T-helper 2 cell (primary cell): ENCODE measurements around the gene CARMIL1.

Experiments used
- DNase-seq, 5 experiments: peaks; one replicate each; pipeline versions ENCODE4 v3.0.0 to v3.0.0-alpha.2; 2012 to 2022

CARMIL1 gene

DNA sequence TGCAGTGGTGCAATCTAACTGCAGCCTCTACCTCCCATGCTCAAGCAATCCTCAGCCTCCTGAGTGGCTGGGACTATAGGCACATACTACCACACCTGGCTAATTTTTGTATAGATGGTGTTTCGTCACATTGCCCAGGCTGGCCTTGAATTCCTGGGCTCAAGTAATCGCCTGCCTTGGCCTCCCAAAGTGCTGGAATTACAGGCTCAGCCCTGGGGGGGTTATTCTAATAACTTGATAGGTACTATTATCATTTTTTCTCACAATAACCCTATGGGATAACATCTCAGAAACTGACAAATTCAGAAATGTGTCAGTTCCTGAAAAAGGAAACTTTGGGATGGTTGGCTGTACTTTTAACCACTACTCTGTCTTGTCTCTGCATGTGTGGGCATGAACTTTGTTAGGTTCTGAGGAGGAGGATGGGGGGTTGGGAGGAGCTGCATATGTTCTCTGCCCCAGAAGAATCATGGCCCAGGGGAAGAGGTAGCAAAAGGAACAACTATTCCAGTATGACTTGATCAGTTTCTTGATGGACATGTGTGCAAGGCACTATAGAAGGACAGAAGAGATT lies 169.9 kb downstream of the CARMIL1 start:
- DNase-seq = no peak

DNA sequence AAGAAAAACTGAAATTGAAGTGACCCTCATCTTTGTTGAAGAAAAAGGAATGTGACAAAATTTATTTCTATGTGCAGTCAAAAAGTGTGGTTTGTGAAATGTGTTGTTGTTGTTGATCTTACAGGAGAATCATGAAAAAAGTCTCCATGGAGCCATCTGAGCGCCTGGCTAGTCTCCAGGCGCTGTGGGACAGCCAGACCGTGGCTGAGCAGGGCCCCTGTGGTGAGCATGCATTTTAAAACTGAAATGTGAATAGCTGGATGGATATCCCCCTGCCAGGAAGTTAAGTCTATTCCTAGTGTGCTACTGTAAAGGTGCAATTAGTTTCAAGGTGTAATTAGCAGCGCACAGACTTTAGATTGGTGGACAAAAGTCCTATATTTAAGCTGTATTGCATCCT lies 170.6 kb downstream of the CARMIL1 start:
- DNase-seq = no peak

DNA sequence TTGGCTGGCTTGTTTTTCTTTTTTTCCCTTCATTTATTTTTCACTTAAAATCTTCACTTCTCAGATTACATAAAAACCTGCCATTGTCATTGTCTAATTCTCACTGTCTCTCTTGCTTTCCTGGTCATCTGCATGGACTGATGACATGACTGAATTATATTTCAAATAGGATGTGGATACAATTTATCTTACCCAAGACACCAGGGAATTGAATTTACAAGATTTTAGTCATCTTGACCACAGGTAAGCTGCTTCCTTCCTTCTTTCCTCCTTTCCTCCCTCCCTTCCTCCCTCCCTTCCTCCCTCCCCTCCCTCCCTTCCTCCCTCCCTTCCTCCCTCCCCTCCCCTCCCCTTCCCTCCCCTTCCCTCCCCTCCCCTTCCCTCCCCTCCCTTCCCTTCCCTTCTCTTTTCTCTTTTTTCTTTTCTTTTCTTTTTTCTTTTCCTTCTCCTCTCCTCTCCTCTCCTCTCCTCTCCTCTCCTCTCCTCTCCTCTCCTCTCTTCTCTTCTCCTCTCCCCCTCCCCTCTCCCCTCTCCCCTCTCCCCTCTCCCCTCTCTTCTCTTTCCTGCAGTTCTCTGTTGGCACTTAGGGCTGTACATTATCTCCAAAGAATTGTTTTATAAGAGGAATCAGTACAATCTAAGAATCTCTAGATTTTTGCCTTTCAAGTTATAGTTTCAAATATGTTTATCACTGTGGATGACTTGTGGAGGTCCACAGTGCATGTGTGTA lies 171.5 kb downstream of the CARMIL1 start:
- DNase-seq = no peak

GRCh38 chr6:25452031-25452430 lies 172.9 kb downstream of the CARMIL1 start:
- no peak for DNase-seq

DNA sequence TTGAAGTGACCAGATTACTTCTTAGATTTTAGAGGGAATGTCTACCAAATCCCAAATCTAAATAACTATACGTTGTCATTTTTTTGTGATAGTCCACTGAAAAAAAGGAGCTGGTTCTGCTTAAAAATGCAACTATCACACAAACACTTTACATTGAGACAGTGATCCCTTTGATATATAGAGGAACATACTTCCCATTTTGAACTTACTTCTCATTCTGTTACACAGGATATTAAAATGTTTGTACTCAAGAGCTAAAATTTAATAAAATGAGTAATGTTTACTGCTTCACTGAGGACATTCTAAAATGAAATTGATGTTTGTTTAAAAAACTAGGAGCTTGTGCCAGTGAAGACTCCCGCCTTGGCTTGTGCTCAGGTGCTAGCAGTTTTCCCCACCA lies 174.1 kb downstream of the CARMIL1 start:
- no peak for DNase-seq

- no peak for DNase-seq
Observed at GRCh38 chr6:25454136-25454535, 175.0 kb downstream of the CARMIL1 start.

GRCh38 chr6:25456249-25457040 lies 177.3 kb downstream of the CARMIL1 start:
- no peak for DNase-seq

- DNase-seq = no peak
Observed at GRCh38 chr6:25457516-25457915, 178.3 kb downstream of the CARMIL1 start.

DNA sequence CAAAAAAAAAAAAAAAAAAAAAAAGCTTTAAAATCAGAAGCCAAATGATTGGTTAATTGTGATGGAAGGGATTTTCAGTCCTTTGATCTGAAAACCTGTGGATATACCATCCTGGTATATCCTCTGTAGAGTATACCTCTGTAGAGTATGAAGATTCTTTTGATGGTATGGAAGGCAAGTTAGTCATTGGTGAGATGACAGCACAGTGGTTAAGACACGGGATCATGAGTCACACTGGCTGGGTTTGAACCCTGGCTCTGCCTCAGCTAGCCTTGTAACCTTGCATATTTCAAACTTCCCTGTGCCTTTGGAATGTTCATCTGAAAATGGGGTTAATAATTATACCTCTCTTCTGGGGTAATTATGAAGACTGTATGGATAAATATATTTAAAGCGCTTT lies 179.3 kb downstream of the CARMIL1 start:
- DNase-seq = no peak

DNA sequence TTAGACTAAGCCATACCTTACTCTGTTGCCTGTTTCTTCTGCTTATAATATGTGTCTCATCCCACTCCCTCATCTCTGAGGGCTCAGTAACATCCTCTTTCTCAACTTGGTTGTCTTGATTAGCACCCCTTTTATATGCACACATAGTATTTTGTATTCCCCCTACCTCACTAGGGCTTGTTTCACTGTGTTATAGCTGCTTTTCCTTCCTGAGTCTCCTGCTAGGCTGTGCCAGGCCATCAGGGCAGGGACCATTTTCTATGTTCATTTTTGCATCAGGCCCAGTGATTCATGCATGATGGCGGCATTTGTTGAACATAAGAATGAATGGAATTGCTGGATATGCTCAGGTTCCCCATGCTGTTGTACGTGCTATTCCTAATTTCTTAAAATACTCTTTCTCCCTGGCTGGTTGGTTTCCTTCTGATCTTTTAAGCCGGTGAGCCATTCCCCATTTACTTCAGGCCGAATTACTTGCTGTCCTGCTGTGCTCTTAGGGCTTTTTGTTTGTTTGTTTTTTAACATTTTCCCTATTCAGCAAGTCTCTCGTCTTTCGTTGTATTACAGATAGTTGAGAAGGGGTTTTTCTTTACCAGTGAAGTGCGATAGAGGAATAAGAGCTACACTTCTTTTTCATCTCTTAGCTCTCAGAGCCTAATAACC lies 183.2 kb downstream of the CARMIL1 start:
- DNase-seq = no peak

DNA sequence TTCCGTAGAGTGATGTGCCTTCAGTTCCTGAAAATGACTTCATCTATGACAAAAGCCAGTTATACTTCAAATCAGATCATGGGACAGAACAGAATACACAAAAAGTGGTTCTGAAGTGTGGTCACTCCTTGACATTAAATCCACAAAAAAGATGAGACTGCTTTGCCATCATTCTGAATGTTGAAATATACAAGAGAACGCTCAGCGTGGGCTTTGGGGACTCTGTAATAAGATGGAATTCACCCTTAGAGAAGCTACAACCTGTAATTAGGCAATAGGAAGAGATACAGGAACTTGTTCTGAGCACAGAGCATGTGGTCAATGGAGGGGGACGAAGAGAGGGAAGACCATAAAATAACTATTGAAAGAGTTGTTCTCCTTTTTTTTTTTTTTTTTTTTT lies 184.3 kb downstream of the CARMIL1 start:
- DNase-seq = no peak

DNA sequence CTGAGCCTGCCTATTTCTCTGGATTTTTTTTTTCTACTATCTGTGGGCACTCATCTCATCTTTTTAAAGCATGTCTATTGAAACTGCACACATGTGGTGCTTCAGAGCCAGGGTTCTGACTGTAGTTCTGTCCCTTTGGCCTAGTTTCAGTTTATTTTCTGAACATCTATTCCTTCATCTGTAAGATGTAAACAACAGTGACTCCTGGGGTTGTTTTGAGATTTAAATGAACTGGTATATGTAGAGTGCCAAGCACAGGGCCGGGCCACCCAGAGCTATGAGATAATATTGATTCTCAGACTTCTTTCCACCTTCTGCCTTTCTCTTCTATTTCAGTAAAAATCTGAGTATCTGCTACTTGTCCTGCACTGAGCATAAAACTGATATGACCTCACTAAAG lies 185.1 kb downstream of the CARMIL1 start:
- DNase-seq = no peak

DNA sequence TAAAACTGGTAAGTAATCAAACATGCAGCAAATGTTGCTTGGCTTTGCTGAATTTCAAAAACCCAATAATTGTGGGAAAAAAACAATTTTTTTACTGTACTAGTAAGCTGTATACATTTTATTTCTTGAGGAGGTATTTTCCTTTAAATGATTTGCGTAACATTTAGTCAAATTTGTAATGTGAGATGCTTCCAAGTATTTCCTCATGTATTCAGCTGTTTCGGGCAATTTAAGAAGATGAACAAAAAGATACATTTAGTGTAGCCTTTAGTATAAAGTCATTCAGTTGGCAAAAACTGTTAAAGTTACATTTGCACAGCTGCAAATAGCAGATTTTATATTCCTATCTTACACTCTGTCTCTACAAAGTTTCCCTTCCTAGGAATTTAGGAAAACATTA lies 186.8 kb downstream of the CARMIL1 start:
- DNase-seq = no peak

DNA sequence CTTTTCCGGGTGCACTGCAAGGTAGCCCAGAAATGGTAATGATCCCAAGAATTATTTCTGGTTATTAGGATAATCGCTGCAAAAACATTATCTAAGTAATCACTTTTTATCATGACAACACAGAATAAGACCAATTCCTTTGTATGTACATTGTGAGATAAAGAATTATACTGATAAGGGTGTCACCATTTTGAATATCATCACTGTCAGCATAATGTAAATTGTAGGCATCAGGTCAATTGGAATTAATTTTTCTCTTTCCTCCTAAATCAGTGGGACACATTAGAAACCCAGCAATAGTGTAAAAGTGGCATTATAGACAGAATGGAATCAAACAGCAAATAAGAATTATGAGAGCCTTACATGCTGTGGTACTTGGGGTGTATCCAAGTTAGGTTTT lies 189.7 kb downstream of the CARMIL1 start:
- DNase-seq = no peak

DNA sequence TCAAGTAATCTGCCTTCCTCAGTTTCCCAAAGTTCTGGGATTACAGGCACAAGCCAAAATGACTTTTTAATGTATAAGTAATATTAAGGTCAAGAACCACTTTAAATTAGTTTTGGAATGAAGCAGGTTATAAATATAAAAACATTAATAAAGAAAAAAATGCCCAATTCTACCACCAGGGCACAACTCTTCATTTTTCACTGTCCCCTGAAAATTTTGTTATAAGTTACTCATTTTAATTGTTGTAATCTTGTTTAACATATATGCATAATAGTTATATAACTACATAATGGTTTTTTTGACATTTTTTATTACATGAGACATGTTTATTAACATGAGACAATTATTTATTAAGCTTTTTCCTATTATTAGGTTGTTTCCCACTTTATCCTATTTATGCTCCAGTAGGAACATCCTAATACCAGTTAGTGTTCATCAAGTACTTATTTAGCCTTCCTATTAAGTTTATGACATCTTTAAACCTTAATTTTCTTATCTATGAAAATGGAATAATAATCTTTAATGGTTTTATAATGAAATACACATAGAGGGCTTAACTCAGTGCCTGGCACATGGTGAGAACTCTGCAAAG lies 190.7 kb downstream of the CARMIL1 start:
- no peak for DNase-seq

DNA sequence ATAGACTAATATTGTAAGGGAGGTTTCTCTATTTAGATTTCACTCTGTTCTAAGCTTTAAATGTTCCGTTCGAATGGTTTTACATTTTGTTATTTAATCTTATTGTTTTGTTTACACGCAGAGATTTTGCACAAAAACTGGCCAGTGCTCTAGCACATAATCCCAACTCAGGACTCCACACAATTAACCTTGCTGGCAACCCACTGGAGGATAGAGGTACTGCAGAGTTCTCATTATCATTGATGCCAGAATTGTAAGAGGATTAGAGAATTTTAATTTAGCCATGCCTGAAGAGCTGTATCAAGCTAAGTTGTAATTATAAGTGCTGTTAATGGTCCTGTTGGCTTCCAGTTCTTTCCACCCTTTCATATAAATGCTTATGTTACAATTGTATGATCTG lies 193.1 kb downstream of the CARMIL1 start:
- no peak for DNase-seq

GRCh38 chr6:25472906-25473305 lies 193.7 kb downstream of the CARMIL1 start:
- DNase-seq = no peak

- DNase-seq = no peak
Observed at GRCh38 chr6:25473447-25473846, 194.3 kb downstream of the CARMIL1 start.

DNA sequence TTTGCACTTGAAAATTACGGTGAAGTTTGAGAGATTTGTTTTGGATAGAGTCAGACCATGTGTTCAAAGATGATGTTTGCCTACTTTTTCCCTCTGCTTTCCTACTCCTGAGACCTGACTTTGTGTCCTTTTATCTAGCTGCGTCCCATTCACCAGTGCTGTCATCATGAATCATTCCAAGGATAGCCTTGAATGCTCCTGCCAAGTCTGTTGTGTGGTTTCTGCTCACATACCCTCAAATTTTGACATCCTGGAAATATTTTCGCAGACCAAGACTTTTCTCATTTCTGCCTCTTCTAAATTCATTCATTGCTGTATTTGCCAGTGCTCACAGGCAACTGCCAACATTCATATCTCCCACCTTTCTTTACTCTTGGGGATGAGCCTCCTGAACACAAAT lies 197.0 kb downstream of the CARMIL1 start:
- DNase-seq = no peak

DNA sequence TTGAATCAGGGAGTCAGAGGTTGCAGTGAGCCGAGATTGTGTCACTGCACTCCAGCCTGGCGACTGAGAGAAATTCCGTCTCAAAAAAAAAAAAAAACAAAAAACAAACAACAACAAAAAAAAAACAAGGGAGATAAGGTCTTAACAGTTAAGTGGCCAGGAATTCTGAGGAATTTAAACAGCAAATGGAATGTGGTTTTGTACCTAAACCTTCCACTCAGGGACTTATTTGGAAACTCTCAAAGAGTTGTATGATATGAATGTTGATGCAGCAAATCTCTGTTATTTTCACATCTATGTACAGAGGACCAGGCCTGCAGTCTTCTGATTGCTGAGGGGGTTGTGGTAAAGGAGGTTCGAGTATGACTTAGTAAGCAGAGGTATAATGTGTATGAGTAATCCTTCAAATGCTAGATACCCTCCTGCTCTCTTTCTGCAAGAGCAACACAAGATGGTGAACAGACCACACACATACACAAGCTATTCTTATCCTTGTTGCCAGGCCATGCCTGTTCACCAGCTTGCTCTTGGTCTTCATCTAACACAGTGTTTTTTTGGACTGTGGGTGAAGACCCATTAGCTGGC lies 197.9 kb downstream of the CARMIL1 start:
- DNase-seq = peak in 1 of 5 experiments; percentile 30

DNA sequence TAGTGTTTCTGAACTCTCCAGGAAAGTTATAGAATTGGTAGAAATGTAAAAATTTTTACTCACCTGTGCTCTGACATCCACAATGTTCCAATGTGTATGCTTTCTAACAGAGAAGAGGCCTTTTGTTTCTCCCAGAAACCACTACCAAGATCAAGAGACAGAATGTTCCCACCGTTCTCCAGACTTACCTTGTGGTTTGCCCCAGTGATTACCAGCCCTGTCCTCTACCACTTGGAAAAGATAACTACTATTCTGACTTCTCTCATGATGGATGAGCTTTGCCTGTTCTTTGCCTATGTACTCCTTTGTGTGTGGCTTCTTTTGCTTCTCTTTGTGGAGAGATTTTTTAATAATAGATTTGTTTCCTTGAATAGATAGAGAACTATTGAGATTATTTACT lies 199.8 kb downstream of the CARMIL1 start:
- no peak for DNase-seq

DNA sequence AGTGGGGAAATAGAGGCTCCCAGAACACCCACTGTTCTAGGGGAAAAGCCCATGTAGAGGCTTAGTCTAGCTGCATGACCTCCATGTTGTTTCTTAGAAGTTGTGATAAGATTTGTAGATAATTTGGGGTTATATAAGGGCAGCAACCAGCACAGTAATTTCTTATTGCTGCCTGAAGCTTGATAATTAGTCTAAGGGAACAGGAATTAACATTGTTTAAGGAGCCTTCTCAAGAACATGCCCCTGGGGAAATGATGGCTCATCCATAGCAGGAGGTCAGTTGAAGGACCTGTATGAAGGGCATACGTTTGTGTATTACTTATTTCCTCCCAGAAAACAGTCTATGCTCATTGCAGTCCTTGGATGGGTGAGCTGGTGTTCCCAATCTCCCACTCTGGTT lies 202.1 kb downstream of the CARMIL1 start:
- no peak for DNase-seq

GRCh38 chr6:25482996-25483395 lies 203.8 kb downstream of the CARMIL1 start:
- DNase-seq = peak in 1 of 5 experiments; percentile 13
